Measurements from ENCODE around the gene ARHGAP26.

The ARHGAP26 gene

GRCh38 chr5:143017541-143017940 lies 247.4 kb downstream of the ARHGAP26 start:
- H3K9me3 ChIP-seq (ENCODE audit: control insufficient read depth in 1 of 2, low read length in 2 of 2) = no peaks in the 10 kb centered on the region

GRCh38 chr5:143017992-143018391 lies 247.8 kb downstream of the ARHGAP26 start:
- H3K36me3 ChIP-seq (ENCODE audit: control insufficient read depth in 1 of 2, insufficient read depth in 2 of 2, low read length in 2 of 2) = peaks cover 9 to 14% of the 10 kb centered on the region in 2 donors
- H3K9me3 ChIP-seq (ENCODE audit: control insufficient read depth in 1 of 2, low read length in 2 of 2) = no peaks in the 10 kb centered on the region
- H3K27me3 ChIP-seq (ENCODE audit: control insufficient read depth in 1 of 2, insufficient read depth in 2 of 2, low read length in 2 of 2) = no peaks in the 10 kb centered on the region
- H3K9ac ChIP-seq (ENCODE audit: low read depth in 1 of 2, low read length in 2 of 2) = no peak overlapping the region
- H3K4me1 ChIP-seq (ENCODE audit: control insufficient read depth in 1 of 2, insufficient read depth in 2 of 2, low read length in 2 of 2) = peaks cover 1 to 8% of the 10 kb centered on the region in 2 donors
- no peak overlapping the region for H3K4me3 ChIP-seq (ENCODE audit: low read depth in 1 of 2, low read length in 2 of 2)
- no peak overlapping the region for H3K27ac ChIP-seq (ENCODE audit: low read depth, low read length)

More at GRCh38 chr5:143017541-143017940, 247.4 kb downstream of the ARHGAP26 start:
- no peak overlapping the region for H3K27ac ChIP-seq (ENCODE audit: low read depth, low read length)
- H3K36me3 ChIP-seq (ENCODE audit: control insufficient read depth in 1 of 2, insufficient read depth in 2 of 2, low read length in 2 of 2) = peaks cover 7 to 14% of the 10 kb centered on the region in 2 donors
- H3K4me3 ChIP-seq (ENCODE audit: low read depth in 1 of 2, low read length in 2 of 2) = no peak overlapping the region
- H3K9ac ChIP-seq (ENCODE audit: low read depth in 1 of 2, low read length in 2 of 2) = no peak overlapping the region
- H3K4me1 ChIP-seq (ENCODE audit: control insufficient read depth in 1 of 2, insufficient read depth in 2 of 2, low read length in 2 of 2) = peaks cover 0 to 7% of the 10 kb centered on the region in 2 donors
- no peaks in the 10 kb centered on the region for H3K27me3 ChIP-seq (ENCODE audit: control insufficient read depth in 1 of 2, insufficient read depth in 2 of 2, low read length in 2 of 2)

GRCh38 chr5:143019157-143019556 lies 249.0 kb downstream of the ARHGAP26 start:
- H3K9ac ChIP-seq (ENCODE audit: low read depth in 1 of 2, low read length in 2 of 2) = no peak overlapping the region
- H3K9me3 ChIP-seq (ENCODE audit: control insufficient read depth in 1 of 2, low read length in 2 of 2) = no peaks in the 10 kb centered on the region
- H3K36me3 ChIP-seq (ENCODE audit: control insufficient read depth in 1 of 2, insufficient read depth in 2 of 2, low read length in 2 of 2) = peaks cover 10 to 11% of the 10 kb centered on the region in 2 donors
- no peak overlapping the region for H3K4me3 ChIP-seq (ENCODE audit: low read depth in 1 of 2, low read length in 2 of 2)
- H3K27me3 ChIP-seq (ENCODE audit: control insufficient read depth in 1 of 2, insufficient read depth in 2 of 2, low read length in 2 of 2) = no peaks in the 10 kb centered on the region
- H3K4me1 ChIP-seq (ENCODE audit: control insufficient read depth in 1 of 2, insufficient read depth in 2 of 2, low read length in 2 of 2) = peaks cover 9 to 11% of the 10 kb centered on the region in 2 donors
- H3K27ac ChIP-seq (ENCODE audit: low read depth, low read length) = no peak overlapping the region

GRCh38 chr5:143019614-143020515 lies 249.7 kb downstream of the ARHGAP26 start:
- no peak overlapping the region for H3K27ac ChIP-seq (ENCODE audit: low read depth, low read length)
- peaks cover 9 to 11% of the 10 kb centered on the region in 2 donors for H3K4me1 ChIP-seq (ENCODE audit: control insufficient read depth in 1 of 2, insufficient read depth in 2 of 2, low read length in 2 of 2)

GRCh38 chr5:143021595-143021994 lies 251.4 kb downstream of the ARHGAP26 start:
- Histone ChIP-seq H3K27me3 (ENCODE audit: control insufficient read depth in 1 of 2, insufficient read depth in 2 of 2, low read length in 2 of 2) (no peaks in the 10 kb centered on the region), H3K9me3 (ENCODE audit: control insufficient read depth in 1 of 2, low read length in 2 of 2) (no peaks in the 10 kb centered on the region), H3K9ac (ENCODE audit: low read depth in 1 of 2, low read length in 2 of 2) (no peak overlapping the region), H3K4me1 (ENCODE audit: control insufficient read depth in 1 of 2, insufficient read depth in 2 of 2, low read length in 2 of 2) (peaks cover 9 to 11% of the 10 kb centered on the region in 2 donors), H3K36me3 (ENCODE audit: control insufficient read depth in 1 of 2, insufficient read depth in 2 of 2, low read length in 2 of 2) (peaks cover 5 to 6% of the 10 kb centered on the region in 2 donors), H3K27ac (ENCODE audit: low read depth, low read length) (no peak overlapping the region), H3K4me3 (ENCODE audit: low read depth in 1 of 2, low read length in 2 of 2) (no peak overlapping the region)

More at GRCh38 chr5:143019614-143020515, 249.7 kb downstream of the ARHGAP26 start:
- Histone ChIP-seq H3K27me3 (ENCODE audit: control insufficient read depth in 1 of 2, insufficient read depth in 2 of 2, low read length in 2 of 2) (no peaks in the 10 kb centered on the region), H3K9ac (ENCODE audit: low read depth in 1 of 2, low read length in 2 of 2) (no peak overlapping the region), H3K4me3 (ENCODE audit: low read depth in 1 of 2, low read length in 2 of 2) (no peak overlapping the region), H3K9me3 (ENCODE audit: control insufficient read depth in 1 of 2, low read length in 2 of 2) (no peaks in the 10 kb centered on the region), H3K36me3 (ENCODE audit: control insufficient read depth in 1 of 2, insufficient read depth in 2 of 2, low read length in 2 of 2) (peaks cover 6 to 7% of the 10 kb centered on the region in 2 donors)

- Histone ChIP-seq H3K4me1 (ENCODE audit: control insufficient read depth in 1 of 2, insufficient read depth in 2 of 2, low read length in 2 of 2) (peaks cover 9 to 11% of the 10 kb centered on the region in 2 donors), H3K36me3 (ENCODE audit: control insufficient read depth in 1 of 2, insufficient read depth in 2 of 2, low read length in 2 of 2) (peaks cover 0 to 8% of the 10 kb centered on the region in 2 donors), H3K27ac (ENCODE audit: low read depth, low read length) (no peak overlapping the region), H3K27me3 (ENCODE audit: control insufficient read depth in 1 of 2, insufficient read depth in 2 of 2, low read length in 2 of 2) (no peaks in the 10 kb centered on the region), H3K9me3 (ENCODE audit: control insufficient read depth in 1 of 2, low read length in 2 of 2) (no peaks in the 10 kb centered on the region), H3K4me3 (ENCODE audit: low read depth in 1 of 2, low read length in 2 of 2) (no peak overlapping the region), H3K9ac (ENCODE audit: low read depth in 1 of 2, low read length in 2 of 2) (no peak overlapping the region)
Observed at GRCh38 chr5:143023411-143024096, 253.4 kb downstream of the ARHGAP26 start.

GRCh38 chr5:143024228-143024920 lies 254.2 kb downstream of the ARHGAP26 start:
- Histone ChIP-seq H3K9me3 (ENCODE audit: control insufficient read depth in 1 of 2, low read length in 2 of 2) (no peaks in the 10 kb centered on the region), H3K27ac (ENCODE audit: low read depth, low read length) (no peak overlapping the region), H3K4me1 (ENCODE audit: control insufficient read depth in 1 of 2, insufficient read depth in 2 of 2, low read length in 2 of 2) (peaks cover 6 to 9% of the 10 kb centered on the region in 2 donors), H3K36me3 (ENCODE audit: control insufficient read depth in 1 of 2, insufficient read depth in 2 of 2, low read length in 2 of 2) (peaks cover 0 to 8% of the 10 kb centered on the region in 2 donors), H3K27me3 (ENCODE audit: control insufficient read depth in 1 of 2, insufficient read depth in 2 of 2, low read length in 2 of 2) (no peaks in the 10 kb centered on the region), H3K9ac (ENCODE audit: low read depth in 1 of 2, low read length in 2 of 2) (no peak overlapping the region), H3K4me3 (ENCODE audit: low read depth in 1 of 2, low read length in 2 of 2) (no peak overlapping the region)

- Histone ChIP-seq H3K4me1 (ENCODE audit: control insufficient read depth in 1 of 2, insufficient read depth in 2 of 2, low read length in 2 of 2) (peaks cover 4 to 9% of the 10 kb centered on the region in 2 donors), H3K9ac (ENCODE audit: low read depth in 1 of 2, low read length in 2 of 2) (no peak overlapping the region)
Observed at GRCh38 chr5:143025376-143025775, 255.2 kb downstream of the ARHGAP26 start.

GRCh38 chr5:143025971-143026370 lies 255.8 kb downstream of the ARHGAP26 start:
- Histone ChIP-seq H3K9ac (ENCODE audit: low read depth in 1 of 2, low read length in 2 of 2) (no peak overlapping the region), H3K9me3 (ENCODE audit: control insufficient read depth in 1 of 2, low read length in 2 of 2) (no peaks in the 10 kb centered on the region)

More at GRCh38 chr5:143025376-143025775, 255.2 kb downstream of the ARHGAP26 start:
- Histone ChIP-seq H3K27me3 (ENCODE audit: control insufficient read depth in 1 of 2, insufficient read depth in 2 of 2, low read length in 2 of 2) (no peaks in the 10 kb centered on the region), H3K36me3 (ENCODE audit: control insufficient read depth in 1 of 2, insufficient read depth in 2 of 2, low read length in 2 of 2) (peaks cover 0 to 8% of the 10 kb centered on the region in 2 donors), H3K27ac (ENCODE audit: low read depth, low read length) (no peak overlapping the region), H3K9me3 (ENCODE audit: control insufficient read depth in 1 of 2, low read length in 2 of 2) (no peaks in the 10 kb centered on the region), H3K4me3 (ENCODE audit: low read depth in 1 of 2, low read length in 2 of 2) (no peak overlapping the region)

More at GRCh38 chr5:143025971-143026370, 255.8 kb downstream of the ARHGAP26 start:
- Histone ChIP-seq H3K36me3 (ENCODE audit: control insufficient read depth in 1 of 2, insufficient read depth in 2 of 2, low read length in 2 of 2) (peaks cover 0 to 8% of the 10 kb centered on the region in 2 donors), H3K27me3 (ENCODE audit: control insufficient read depth in 1 of 2, insufficient read depth in 2 of 2, low read length in 2 of 2) (no peaks in the 10 kb centered on the region), H3K27ac (ENCODE audit: low read depth, low read length) (no peak overlapping the region), H3K4me3 (ENCODE audit: low read depth in 1 of 2, low read length in 2 of 2) (no peak overlapping the region), H3K4me1 (ENCODE audit: control insufficient read depth in 1 of 2, insufficient read depth in 2 of 2, low read length in 2 of 2) (peaks cover 4 to 9% of the 10 kb centered on the region in 2 donors)

Data from duodenal mucosa (tissue), 2 donors.